Endothelial cell of umbilical vein (primary cell): ENCODE results near the gene GAL3ST3. TPM values are rescaled to one million over a fixed set of nuclear protein-coding genes. Genes with fewer than 3 reads are reported as not detected.

ENCODE experiments used
- BruUV-seq: library from RNA; stranded (reverse); fragments of 400-500 nt; replicated peaks from 2 replicates; lab custom pipeline; 2021; lab: Mats Ljungman, UMichigan
- CTCF ChIA-PET: fragments of 300-600, 350-600 bp; sonication (Branson Sonifier 250); formaldehyde crosslinking; loops from one replicate; lab custom pipeline; 2021; ENCODE audit warnings: antibody characterized with exemption, inconsistent platforms; lab: Charles Lee
- POLR2A ChIA-PET: fragments of 300-600, 350-600 bp; sonication (Branson Sonifier 250); formaldehyde crosslinking; loops from one replicate; lab custom pipeline; 2021; ENCODE audit warnings: antibody characterized with exemption, inconsistent platforms; lab: Charles Lee
- DNase-seq: peaks from one replicate; pipeline ENCODE4 v3.0.0-alpha.2; 2011; ENCODE audit warnings: low read depth, low spot score
- FAIRE-seq: peaks from 2 replicates; lab custom pipeline; 2011; peaks lifted over from hg19 to GRCh38; lab: Jason Lieb, UNC
- H2AFZ ChIP-seq: 2 replicates; pipeline ENCODE4 v1.6.0; 2012; ENCODE audit warnings: low read depth, low read length, control low read depth, inconsistent platforms
- H3K27ac ChIP-seq: 2 replicates; pipeline ENCODE4 v1.5.1; 2011; ENCODE audit warnings: low read depth, mild to moderate bottlenecking, control low read depth, low read length, moderate library complexity; ENCODE audit not compliant: insufficient read depth
- H3K27me3 ChIP-seq, 2 experiments: 2 replicates each; pipeline versions ENCODE4 v1.6.0 to v1.6.1; 2011; ENCODE audit warnings: low read length in 2 of 2, mixed read lengths in 1 of 2; ENCODE audit not compliant: control insufficient read depth in 2 of 2, insufficient read depth in 2 of 2
- H3K36me3 ChIP-seq, 2 experiments: 2 replicates in 1 of 2; 3 replicates in 1 of 2; pipeline ENCODE4 v1.5.1; 2011; ENCODE audit warnings: low read length in 2 of 2, mild to moderate bottlenecking in 1 of 2, moderate library complexity in 1 of 2; ENCODE audit not compliant: control insufficient read depth in 2 of 2, insufficient read depth in 2 of 2; ENCODE audit errors: extremely low read depth in 1 of 2
- H3K4me1 ChIP-seq: 3 replicates; pipeline ENCODE4 v1.5.1; 2011; ENCODE audit warnings: mild to moderate bottlenecking, low read length; ENCODE audit not compliant: control insufficient read depth, insufficient read depth; ENCODE audit errors: extremely low read depth
- H3K4me2 ChIP-seq: 2 replicates; pipeline ENCODE4 v1.6.1; 2011; ENCODE audit warnings: low read length, control low read depth, mixed read lengths; ENCODE audit not compliant: insufficient read depth
- H3K4me3 ChIP-seq, 3 experiments: fragments of 200-600 bp in 1 of 3; sonication (generic), shearing (Covaris generic) in 1 of 3; replicated peaks in 1 of 3; 2 replicates each; pipeline ENCODE4 v1.5.1; 2011 to 2016; ENCODE audit warnings: control low read depth in 3 of 3, low read length in 3 of 3, mild to moderate bottlenecking in 2 of 3, inconsistent platforms in 1 of 3, low read depth in 1 of 3, moderate library complexity in 1 of 3; ENCODE audit not compliant: insufficient read depth in 1 of 3
- H3K79me2 ChIP-seq: 2 replicates; pipeline ENCODE4 v1.6.0; 2012; ENCODE audit warnings: low read length, inconsistent platforms; ENCODE audit not compliant: control insufficient read depth, insufficient read depth
- H3K9ac ChIP-seq: replicated peaks from 2 replicates; pipeline ENCODE3; 2011; ENCODE audit warnings: low read length, control low read depth; ENCODE audit not compliant: insufficient read depth; ENCODE audit errors: extremely low read depth
- H3K9me1 ChIP-seq: replicated peaks from 3 replicates; pipeline ENCODE4 v1.6.0; 2011; ENCODE audit warnings: mild to moderate bottlenecking, low read length; ENCODE audit not compliant: control insufficient read depth, insufficient read depth; ENCODE audit errors: extremely low read depth
- H3K9me3 ChIP-seq: replicated peaks from 2 replicates; pipeline ENCODE4 v1.5.1; 2012; ENCODE audit warnings: low read length, inconsistent platforms; ENCODE audit not compliant: control insufficient read depth, insufficient read depth
- H4K20me1 ChIP-seq: replicated peaks from 2 replicates; pipeline ENCODE3; 2011; ENCODE audit warnings: mild to moderate bottlenecking, low read length; ENCODE audit not compliant: control insufficient read depth, insufficient read depth; ENCODE audit errors: extremely low read depth
- CTCF ChIP-seq, 2 donors: IDR thresholded peaks; 1 replicate in 1 of 2; 2 replicates in 1 of 2; pipeline ENCODE4 v1.5.1; 2011; ENCODE audit warnings: low read length in 2 of 2, mild to moderate bottlenecking in 2 of 2, moderate library complexity in 2 of 2, control low read depth in 1 of 2, inconsistent platforms in 1 of 2, low read depth in 1 of 2; ENCODE audit not compliant: insufficient read depth in 1 of 2; ENCODE audit errors: extremely low read depth in 1 of 2
- EZH2 ChIP-seq: IDR thresholded peaks from 2 replicates; pipeline ENCODE4 v1.6.1; 2012; ENCODE audit warnings: borderline replicate concordance, low read depth, mild to moderate bottlenecking, moderate library complexity, low read length, inconsistent platforms; ENCODE audit not compliant: severe bottlenecking
- FOS ChIP-seq: IDR thresholded peaks from 2 replicates; pipeline ENCODE4 v1.6.1; 2011; ENCODE audit warnings: mild to moderate bottlenecking, low read length, moderate library complexity, borderline replicate concordance; ENCODE audit not compliant: insufficient read depth
- GATA2 ChIP-seq: IDR thresholded peaks from 2 replicates; pipeline ENCODE4 v1.7.0; 2011; ENCODE audit warnings: low read depth, mild to moderate bottlenecking, moderate library complexity, mixed read lengths, low read length; ENCODE audit not compliant: insufficient read length, insufficient read depth
- JUN ChIP-seq: IDR thresholded peaks from 2 replicates; pipeline ENCODE4 v1.6.1; 2011; ENCODE audit warnings: borderline replicate concordance, low read depth; ENCODE audit not compliant: insufficient read length, insufficient read depth
- MYC ChIP-seq: IDR thresholded peaks from one replicate; pipeline ENCODE4 v1.6.1; 2011; ENCODE audit warnings: mild to moderate bottlenecking, low read depth, low read length
- POLR2A ChIP-seq: IDR thresholded peaks from 2 replicates; pipeline ENCODE4 v1.6.1; 2012; ENCODE audit warnings: low read depth, mild to moderate bottlenecking, control low read depth, low read length
- POLR2AphosphoS5 ChIP-seq: IDR thresholded peaks from 2 replicates; pipeline ENCODE4 v1.6.1; 2012; ENCODE audit warnings: low read depth, mild to moderate bottlenecking, control low read depth, low read length, moderate library complexity; ENCODE audit not compliant: insufficient read depth
- dilution Hi-C: fragments of 300-500 bp; cut with MboI; formaldehyde crosslinking; loops from one replicate; pipeline ENCODE4 v1.15.0; 2019; ENCODE audit warnings: low sequenced_read_pairs; ENCODE audit not compliant: extremely low pct_ligation_motif_present
- intact Hi-C: fragments of 100-400 bp; cut with micrococcal nuclease; formaldehyde crosslinking; loops from one replicate; pipeline ENCODE4 v1.10.0; 2022
- polyA plus RNA-seq, 4 experiments: library from polyadenylated mRNA; depleted of rRNA in 3 of 4; stranded (reverse) in 3 of 4; unstranded in 1 of 4; fragments of >200 nt; gene quantifications; 2 replicates each; pipeline versions ENCODE4 v1.2.1 to v1.2.3, GENCODE V29; 2011 to 2012; ENCODE audit warnings: missing spikeins in 1 of 4
- total RNA-seq: library from RNA; stranded (reverse); gene quantifications from 2 replicates; pipeline ENCODE4 v1.2.3, GENCODE V29; 2021
- TF ChIP-seq, protein P1 (sequence below): IDR thresholded peaks from 2 replicates; pipeline ENCODE4 v1.6.1; 2011; ENCODE audit not compliant: insufficient read depth, insufficient read length

Gene GAL3ST3
- total and polyA plus RNA-seq, 2 donors (not counting 3 experiments of a cell fraction or from before 2014, with no cell fraction given), result 0.15 TPM; not detected in 1

GRCh38 chr11:66046901-66047300 is 2.1 kb downstream of the GAL3ST3 start:
- Histone ChIP-seq H3K9me1 (no peaks in the 10 kb centered on the region), H2AFZ (no peak overlapping the region), H3K9me3 (no peaks in the 10 kb centered on the region), H3K79me2 (no peaks in the 10 kb centered on the region), H3K36me3 (no peaks in the 10 kb centered on the region), H3K4me2 (no peak overlapping the region), H3K27ac (no peak overlapping the region), H3K9ac (no peak overlapping the region), H4K20me1 (no peaks in the 10 kb centered on the region), H3K4me1 (peaks cover 7% of the 10 kb centered on the region), H3K4me3 (no peak overlapping the region), H3K27me3 (peaks cover 2 to 3% of the 10 kb centered on the region in 2 experiments)
- DNase-seq, result no peak
- ChIA-PET CTCF (interaction anchor here (2.7 kb wide), 1 partner anchor 11 kb away, joined by 18 read pairs; no protein-coding TSS in a partner anchor), POLR2A (no interaction called here)
- no TSS peak for BruUV-seq
- intact Hi-C loops, result no loop called here
- FAIRE-seq, result no peak
- dilution Hi-C loops, result no loop called here
- TF ChIP-seq FOS (no peak), CTCF (IDR thresholded peaks at IDR 0.05; ENCODE audit: extremely low read depth in 1 of 2, insufficient read depth in 1 of 2, low read depth in 1 of 2, low read length in 2 of 2) (no peak), JUN (no peak), POLR2A (no peak), EZH2 (no peak), MYC (no peak), POLR2AphosphoS5 (no peak), GATA2 (no peak)
- TF ChIP-seq, protein P1, sequence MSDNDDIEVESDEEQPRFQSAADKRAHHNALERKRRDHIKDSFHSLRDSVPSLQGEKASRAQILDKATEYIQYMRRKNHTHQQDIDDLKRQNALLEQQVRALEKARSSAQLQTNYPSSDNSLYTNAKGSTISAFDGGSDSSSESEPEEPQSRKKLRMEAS, result no peak
